ENCODE data around the gene ART5. TPM values are rescaled to one million over a fixed set of nuclear protein-coding genes. Genes with fewer than 3 reads are reported as not detected.

ART5 gene, protein sequence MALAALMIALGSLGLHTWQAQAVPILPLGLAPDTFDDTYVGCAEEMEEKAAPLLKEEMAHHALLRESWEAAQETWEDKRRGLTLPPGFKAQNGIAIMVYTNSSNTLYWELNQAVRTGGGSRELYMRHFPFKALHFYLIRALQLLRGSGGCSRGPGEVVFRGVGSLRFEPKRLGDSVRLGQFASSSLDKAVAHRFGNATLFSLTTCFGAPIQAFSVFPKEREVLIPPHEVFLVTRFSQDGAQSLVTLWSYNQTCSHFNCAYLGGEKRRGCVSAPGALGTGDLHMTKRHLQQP
- total RNA-seq = not detected

DNA sequence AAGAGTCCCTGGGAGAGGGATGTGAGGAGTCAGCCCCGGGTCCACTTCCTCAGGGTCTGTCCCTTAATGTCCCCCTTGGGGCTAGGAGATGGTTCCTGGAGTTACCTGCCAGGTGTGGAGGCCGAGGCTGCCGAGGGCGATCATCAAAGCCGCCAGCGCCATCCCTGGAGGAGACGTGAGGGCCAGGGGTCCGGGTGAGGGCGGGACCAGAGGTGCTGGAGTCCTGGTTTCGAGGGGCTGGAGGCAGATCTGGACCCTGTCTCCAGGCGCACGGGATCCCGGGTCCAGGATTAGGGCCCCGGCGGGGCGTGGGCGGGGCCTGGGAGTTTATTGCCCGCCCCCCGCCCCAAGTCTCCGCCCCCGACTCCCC lies at the start of gene ART5:
TSS of gene ART5 (minus strand) at position 292 of the 370 bp plus-strand sequence. CDS start at position 162, 130 bp downstream.
- no peak for TF ChIP-seq CTCF (IDR thresholded peaks at IDR 0.05)
- Histone ChIP-seq H3K4me1 (ENCODE audit: control insufficient read depth in 1 of 2, low read depth in 2 of 2) (peaks cover 8 to 22% of the 10 kb centered on the region in 2 donors), H3K27me3 (replicated peaks; ENCODE audit: insufficient read depth) (no peaks in the 10 kb centered on the region), H3K4me3 (peak within 1 kb of the TSS; percentile 79), H3K9me3 (no peaks in the 10 kb centered on the region), H3K36me3 (no peaks in the 10 kb centered on the region), H3K27ac (no peak within 1 kb of the TSS)
- DNase-seq (ENCODE audit: low spot score) = no peak
- no peak for ATAC-seq (ENCODE audit: insufficient number of reproducible peaks, low FRiP score, low read depth)

GRCh38 chr11:3686751-3687150 lies 45.0 kb upstream of the ART5 start:
- Histone ChIP-seq H3K27me3 (replicated peaks; ENCODE audit: insufficient read depth) (no peaks in the 10 kb centered on the region), H3K9me3 (no peaks in the 10 kb centered on the region), H3K36me3 (peaks cover 69% of the 10 kb centered on the region), H3K4me1 (ENCODE audit: control insufficient read depth in 1 of 2, low read depth in 2 of 2) (no peaks in the 10 kb centered on the region), H3K27ac (no peak overlapping the region), H3K4me3 (no peak overlapping the region)
- ATAC-seq (ENCODE audit: insufficient number of reproducible peaks, low FRiP score, low read depth) = no peak
- TF ChIP-seq CTCF (IDR thresholded peaks at IDR 0.05) = no peak
- DNase-seq (ENCODE audit: low spot score) = no peak

DNA sequence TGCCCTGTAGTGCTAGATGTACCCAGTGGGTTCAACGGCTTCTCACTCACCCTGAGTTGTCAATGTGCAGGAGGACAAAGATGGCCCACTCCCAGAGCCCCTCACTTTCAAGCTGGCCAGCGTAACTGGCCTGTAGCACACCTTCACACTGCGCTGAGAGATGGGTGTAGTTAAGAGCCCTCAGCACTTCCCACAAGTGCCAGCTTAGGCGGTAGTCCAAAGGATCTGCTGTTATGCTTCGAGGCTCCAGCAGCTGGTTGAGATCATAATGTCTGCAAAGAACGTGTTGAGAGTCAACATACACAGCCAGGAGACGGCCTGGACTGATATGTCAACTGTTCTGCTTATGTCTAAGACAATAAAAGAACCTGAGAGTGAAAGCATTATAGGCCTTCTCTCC lies 44.1 kb upstream of the ART5 start:
- ATAC-seq (ENCODE audit: insufficient number of reproducible peaks, low FRiP score, low read depth) = no peak
- no peak for TF ChIP-seq CTCF (IDR thresholded peaks at IDR 0.05)

GRCh38 chr11:3684819-3685172 lies 43.0 kb upstream of the ART5 start:
- no peak for TF ChIP-seq CTCF (IDR thresholded peaks at IDR 0.05)
- no peaks in the 10 kb centered on the region for H3K9me3 ChIP-seq
- no peak overlapping the region for H3K27ac ChIP-seq
- H3K36me3 ChIP-seq = peaks cover 64% of the 10 kb centered on the region
- H3K4me3 ChIP-seq = no peak overlapping the region
- no peaks in the 10 kb centered on the region for H3K4me1 ChIP-seq (ENCODE audit: control insufficient read depth in 1 of 2, low read depth in 2 of 2)
- no peak for DNase-seq (ENCODE audit: low spot score)
- ATAC-seq (ENCODE audit: insufficient number of reproducible peaks, low FRiP score, low read depth) = no peak
- H3K27me3 ChIP-seq (replicated peaks; ENCODE audit: insufficient read depth) = no peaks in the 10 kb centered on the region

More for the DNA sequence above, 44.1 kb upstream of the ART5 start:
- no peaks in the 10 kb centered on the region for H3K4me1 ChIP-seq (ENCODE audit: control insufficient read depth in 1 of 2, low read depth in 2 of 2)
- no peak for DNase-seq (ENCODE audit: low spot score)
- no peaks in the 10 kb centered on the region for H3K27me3 ChIP-seq (replicated peaks; ENCODE audit: insufficient read depth)
- no peak overlapping the region for H3K27ac ChIP-seq
- no peaks in the 10 kb centered on the region for H3K9me3 ChIP-seq
- H3K4me3 ChIP-seq = no peak overlapping the region
- peaks cover 68% of the 10 kb centered on the region for H3K36me3 ChIP-seq

GRCh38 chr11:3684129-3684818 lies 42.5 kb upstream of the ART5 start:
- ATAC-seq (ENCODE audit: insufficient number of reproducible peaks, low FRiP score, low read depth) (no peak), DNase-seq (ENCODE audit: low spot score) (no peak)
- Histone ChIP-seq H3K4me3 (no peak overlapping the region), H3K4me1 (ENCODE audit: control insufficient read depth in 1 of 2, low read depth in 2 of 2) (no peaks in the 10 kb centered on the region), H3K9me3 (no peaks in the 10 kb centered on the region), H3K36me3 (peaks cover 68% of the 10 kb centered on the region), H3K27ac (no peak overlapping the region), H3K27me3 (replicated peaks; ENCODE audit: insufficient read depth) (no peaks in the 10 kb centered on the region)
- TF ChIP-seq CTCF (IDR thresholded peaks at IDR 0.05) = no peak

Data from thoracic aorta (tissue), 2 donors.